Measurements from ENCODE around the gene RUNX2. TPM values are rescaled to one million over a fixed set of nuclear protein-coding genes. Genes with fewer than 3 reads are reported as not detected.

RUNX2 gene
- polyA plus RNA-seq, 1 donor (not counting 4 experiments of a cell fraction or from before 2014, with no cell fraction given): 1.4 TPM

DNA sequence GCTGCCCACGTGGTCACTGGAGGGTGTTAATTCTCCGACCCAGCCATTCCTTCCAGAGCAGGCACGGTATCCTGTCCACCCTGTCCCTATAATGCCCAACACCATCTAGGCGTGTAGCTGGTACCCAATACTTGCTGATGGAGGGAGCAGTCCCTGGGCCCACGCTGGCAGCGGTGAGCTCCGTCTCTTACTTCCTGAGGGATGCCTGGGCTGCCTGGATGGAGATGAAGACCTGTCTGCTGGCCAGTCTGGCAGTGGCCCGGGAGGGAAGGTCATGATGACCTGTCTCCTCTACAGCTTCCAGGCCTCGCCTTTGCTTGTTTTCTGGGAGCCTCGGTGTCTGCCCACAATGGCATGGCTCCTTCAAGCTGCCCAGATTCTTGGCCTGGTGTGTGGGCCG lies 347.5 kb downstream of the RUNX2 start:
- no peaks in the 10 kb centered on the region for H3K9me3 ChIP-seq (ENCODE audit: control insufficient read depth, low read depth, low read length)
- peaks cover 15% of the 10 kb centered on the region for H3K4me1 ChIP-seq (ENCODE audit: control insufficient read depth, extremely low read depth, insufficient read depth, low read length)
- H3K9me1 ChIP-seq (ENCODE audit: control insufficient read depth, extremely low read depth, insufficient read depth, low read length): no peaks in the 10 kb centered on the region
- peak overlapping the region; percentile 19 for H3K4me2 ChIP-seq (ENCODE audit: control insufficient read depth, extremely low read depth, insufficient read depth, low read depth, low read length)
- no peak overlapping the region for H2AFZ ChIP-seq (ENCODE audit: control insufficient read depth, low read length)
- H4K20me1 ChIP-seq (ENCODE audit: control insufficient read depth, extremely low read depth, insufficient read depth, low read length): no peaks in the 10 kb centered on the region
- peak overlapping the region; percentile 51 for H3K27ac ChIP-seq (ENCODE audit: control insufficient read depth, insufficient read depth, low read length)
- no peak for FAIRE-seq
- no peaks in the 10 kb centered on the region for H3K79me2 ChIP-seq (ENCODE audit: control insufficient read depth, insufficient read depth, low read length)
- H3K36me3 ChIP-seq (ENCODE audit: control insufficient read depth in 2 of 2, extremely low read depth in 1 of 2, insufficient read depth in 2 of 2, low read length in 2 of 2): no peaks in the 10 kb centered on the region
- dilution Hi-C loops (cut with MboI; ENCODE audit: extremely low pct_ligation_motif_present, low sequenced_read_pairs): no loop called here
- no peaks in the 10 kb centered on the region for H3K27me3 ChIP-seq (ENCODE audit: control insufficient read depth, extremely low read depth, insufficient read depth, low read length)
- TF ChIP-seq, protein P1, sequence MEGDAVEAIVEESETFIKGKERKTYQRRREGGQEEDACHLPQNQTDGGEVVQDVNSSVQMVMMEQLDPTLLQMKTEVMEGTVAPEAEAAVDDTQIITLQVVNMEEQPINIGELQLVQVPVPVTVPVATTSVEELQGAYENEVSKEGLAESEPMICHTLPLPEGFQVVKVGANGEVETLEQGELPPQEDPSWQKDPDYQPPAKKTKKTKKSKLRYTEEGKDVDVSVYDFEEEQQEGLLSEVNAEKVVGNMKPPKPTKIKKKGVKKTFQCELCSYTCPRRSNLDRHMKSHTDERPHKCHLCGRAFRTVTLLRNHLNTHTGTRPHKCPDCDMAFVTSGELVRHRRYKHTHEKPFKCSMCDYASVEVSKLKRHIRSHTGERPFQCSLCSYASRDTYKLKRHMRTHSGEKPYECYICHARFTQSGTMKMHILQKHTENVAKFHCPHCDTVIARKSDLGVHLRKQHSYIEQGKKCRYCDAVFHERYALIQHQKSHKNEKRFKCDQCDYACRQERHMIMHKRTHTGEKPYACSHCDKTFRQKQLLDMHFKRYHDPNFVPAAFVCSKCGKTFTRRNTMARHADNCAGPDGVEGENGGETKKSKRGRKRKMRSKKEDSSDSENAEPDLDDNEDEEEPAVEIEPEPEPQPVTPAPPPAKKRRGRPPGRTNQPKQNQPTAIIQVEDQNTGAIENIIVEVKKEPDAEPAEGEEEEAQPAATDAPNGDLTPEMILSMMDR (optimal IDR thresholded peaks at IDR 0.05 in 1 of 3, IDR thresholded peaks at IDR 0.05 in 1 of 3, conservative IDR thresholded peaks at IDR 0.05 in 1 of 3; ENCODE audit: extremely low read depth in 1 of 3, insufficient read depth in 2 of 3, low read length in 3 of 3): no peak
- TF ChIP-seq EZH2 (IDR thresholded peaks at IDR 0.05; ENCODE audit: low read length): no peak
- no peak overlapping the region for H3K4me3 ChIP-seq (ENCODE audit: control insufficient read depth in 2 of 3, extremely low read depth in 1 of 3, insufficient read depth in 2 of 3, low read depth in 1 of 3, low read length in 3 of 3)
- no peak overlapping the region for H3K9ac ChIP-seq (ENCODE audit: control insufficient read depth, extremely low read depth, insufficient read depth, low read length)
- no peak for DNase-seq (ENCODE audit: low read depth, low spot score)

DNA sequence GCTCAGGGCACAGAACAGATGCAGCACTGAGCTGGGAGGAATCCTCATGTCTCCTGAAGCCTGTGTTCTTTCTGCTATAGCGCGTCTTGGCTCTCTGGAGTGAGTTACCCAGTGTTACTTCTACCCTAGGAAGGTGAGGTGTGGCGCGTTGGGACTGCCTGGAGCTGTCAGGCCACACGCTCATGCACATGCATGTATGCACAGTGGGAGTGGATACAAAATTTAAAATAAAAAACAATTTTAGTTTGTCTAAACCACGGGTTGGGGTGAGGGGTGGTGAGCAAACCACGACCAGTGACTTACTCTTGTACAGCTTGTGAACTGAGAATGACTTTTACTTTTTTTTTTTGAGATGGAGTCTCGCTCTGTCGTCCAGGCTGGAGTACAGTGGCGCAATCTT lies 348.2 kb downstream of the RUNX2 start:
- H3K27ac ChIP-seq (ENCODE audit: control insufficient read depth, insufficient read depth, low read length): no peak overlapping the region
- H3K4me3 ChIP-seq (ENCODE audit: control insufficient read depth in 2 of 3, extremely low read depth in 1 of 3, insufficient read depth in 2 of 3, low read depth in 1 of 3, low read length in 3 of 3): no peak overlapping the region
- no peaks in the 10 kb centered on the region for H3K36me3 ChIP-seq (ENCODE audit: control insufficient read depth in 2 of 2, extremely low read depth in 1 of 2, insufficient read depth in 2 of 2, low read length in 2 of 2)
- dilution Hi-C loops (cut with MboI; ENCODE audit: extremely low pct_ligation_motif_present, low sequenced_read_pairs): no loop called here
- no peak for TF ChIP-seq EZH2 (IDR thresholded peaks at IDR 0.05; ENCODE audit: low read length)
- TF ChIP-seq, protein P1 (optimal IDR thresholded peaks at IDR 0.05 in 1 of 3, IDR thresholded peaks at IDR 0.05 in 1 of 3, conservative IDR thresholded peaks at IDR 0.05 in 1 of 3; ENCODE audit: extremely low read depth in 1 of 3, insufficient read depth in 2 of 3, low read length in 3 of 3): no peak
- H3K79me2 ChIP-seq (ENCODE audit: control insufficient read depth, insufficient read depth, low read length): no peaks in the 10 kb centered on the region
- H3K27me3 ChIP-seq (ENCODE audit: control insufficient read depth, extremely low read depth, insufficient read depth, low read length): no peaks in the 10 kb centered on the region
- H2AFZ ChIP-seq (ENCODE audit: control insufficient read depth, low read length): no peak overlapping the region
- H3K4me1 ChIP-seq (ENCODE audit: control insufficient read depth, extremely low read depth, insufficient read depth, low read length): peaks cover 15% of the 10 kb centered on the region
- H3K9ac ChIP-seq (ENCODE audit: control insufficient read depth, extremely low read depth, insufficient read depth, low read length): no peak overlapping the region
- DNase-seq (ENCODE audit: low read depth, low spot score) (no peak), FAIRE-seq (no peak)
- H4K20me1 ChIP-seq (ENCODE audit: control insufficient read depth, extremely low read depth, insufficient read depth, low read length): no peaks in the 10 kb centered on the region
- no peaks in the 10 kb centered on the region for H3K9me3 ChIP-seq (ENCODE audit: control insufficient read depth, low read depth, low read length)
- no peak overlapping the region for H3K4me2 ChIP-seq (ENCODE audit: control insufficient read depth, extremely low read depth, insufficient read depth, low read depth, low read length)
- no peaks in the 10 kb centered on the region for H3K9me1 ChIP-seq (ENCODE audit: control insufficient read depth, extremely low read depth, insufficient read depth, low read length)
